Measurements from ENCODE around the gene LIN7C.

LIN7C gene

DNA sequence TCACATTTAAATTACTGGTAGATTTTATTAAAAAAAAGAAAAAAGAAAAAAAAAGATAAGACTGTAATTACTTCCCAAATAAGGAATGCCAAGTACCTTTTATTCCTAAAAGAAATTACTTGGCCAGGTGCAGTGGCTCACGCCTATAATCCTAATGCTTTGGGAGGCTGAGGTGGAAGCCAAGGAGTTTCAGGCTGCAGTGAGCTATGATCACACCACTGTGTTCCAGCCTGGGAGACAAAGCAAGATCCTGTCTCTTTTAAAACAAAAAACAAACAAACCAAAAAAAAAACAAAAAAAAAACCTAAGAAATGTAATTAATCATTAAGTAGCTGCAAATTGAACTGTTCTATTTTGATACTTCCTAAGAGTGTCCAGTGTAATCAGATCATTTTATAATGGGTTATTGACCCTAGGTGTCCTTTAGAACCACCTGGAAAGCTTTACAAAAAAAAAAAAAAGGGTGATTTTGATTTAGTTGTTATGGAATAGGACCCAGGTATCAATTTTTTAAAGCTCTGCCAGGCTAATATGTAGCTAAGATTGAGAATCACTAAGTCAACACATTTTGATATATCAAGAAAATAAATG, 10.8 kb downstream of the LIN7C start:
- H3K27me3 ChIP-seq = no peaks in the 10 kb centered on the region
- H3K4me3 ChIP-seq (ENCODE audit: low read depth, low read length) = no peak overlapping the region
- no peaks in the 10 kb centered on the region for H3K9me3 ChIP-seq
- no peak for DNase-seq
- no peaks in the 10 kb centered on the region; the same call in 1 of the 2 replicates for H3K36me3 ChIP-seq
- H3K4me1 ChIP-seq = no peaks in the 10 kb centered on the region
- TF ChIP-seq, protein P1, sequence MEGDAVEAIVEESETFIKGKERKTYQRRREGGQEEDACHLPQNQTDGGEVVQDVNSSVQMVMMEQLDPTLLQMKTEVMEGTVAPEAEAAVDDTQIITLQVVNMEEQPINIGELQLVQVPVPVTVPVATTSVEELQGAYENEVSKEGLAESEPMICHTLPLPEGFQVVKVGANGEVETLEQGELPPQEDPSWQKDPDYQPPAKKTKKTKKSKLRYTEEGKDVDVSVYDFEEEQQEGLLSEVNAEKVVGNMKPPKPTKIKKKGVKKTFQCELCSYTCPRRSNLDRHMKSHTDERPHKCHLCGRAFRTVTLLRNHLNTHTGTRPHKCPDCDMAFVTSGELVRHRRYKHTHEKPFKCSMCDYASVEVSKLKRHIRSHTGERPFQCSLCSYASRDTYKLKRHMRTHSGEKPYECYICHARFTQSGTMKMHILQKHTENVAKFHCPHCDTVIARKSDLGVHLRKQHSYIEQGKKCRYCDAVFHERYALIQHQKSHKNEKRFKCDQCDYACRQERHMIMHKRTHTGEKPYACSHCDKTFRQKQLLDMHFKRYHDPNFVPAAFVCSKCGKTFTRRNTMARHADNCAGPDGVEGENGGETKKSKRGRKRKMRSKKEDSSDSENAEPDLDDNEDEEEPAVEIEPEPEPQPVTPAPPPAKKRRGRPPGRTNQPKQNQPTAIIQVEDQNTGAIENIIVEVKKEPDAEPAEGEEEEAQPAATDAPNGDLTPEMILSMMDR (IDR thresholded peaks at IDR 0.05; ENCODE audit: low read depth, low read length) = no peak

DNA sequence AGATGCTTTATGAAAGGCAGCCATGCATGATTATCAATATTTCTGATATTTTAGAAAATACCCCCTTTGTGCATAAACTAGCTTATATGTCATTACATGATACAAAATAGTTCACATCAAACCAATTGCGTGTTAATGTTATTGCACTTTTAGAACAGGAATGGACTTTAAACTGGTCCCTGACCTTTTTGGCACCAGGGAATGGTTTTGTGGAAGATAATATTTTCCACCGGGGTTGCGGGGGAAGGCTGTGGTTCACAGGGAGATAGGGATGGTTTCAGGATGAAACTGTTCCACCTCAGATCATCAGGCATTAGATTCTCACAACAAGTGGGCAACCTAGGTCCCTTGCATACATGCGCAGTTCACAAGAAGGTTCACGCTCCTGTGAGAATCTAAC, 17.5 kb downstream of the LIN7C start:
- Histone ChIP-seq H3K9me3 (no peaks in the 10 kb centered on the region), H3K27me3 (no peaks in the 10 kb centered on the region), H3K4me1 (no peaks in the 10 kb centered on the region), H3K4me3 (ENCODE audit: low read depth, low read length) (no peak overlapping the region), H3K36me3 (no peaks in the 10 kb centered on the region; the same call in 1 of the 2 replicates)
- DNase-seq = no peak
- TF ChIP-seq, protein P1 (IDR thresholded peaks at IDR 0.05; ENCODE audit: low read depth, low read length) = no peak

DNA sequence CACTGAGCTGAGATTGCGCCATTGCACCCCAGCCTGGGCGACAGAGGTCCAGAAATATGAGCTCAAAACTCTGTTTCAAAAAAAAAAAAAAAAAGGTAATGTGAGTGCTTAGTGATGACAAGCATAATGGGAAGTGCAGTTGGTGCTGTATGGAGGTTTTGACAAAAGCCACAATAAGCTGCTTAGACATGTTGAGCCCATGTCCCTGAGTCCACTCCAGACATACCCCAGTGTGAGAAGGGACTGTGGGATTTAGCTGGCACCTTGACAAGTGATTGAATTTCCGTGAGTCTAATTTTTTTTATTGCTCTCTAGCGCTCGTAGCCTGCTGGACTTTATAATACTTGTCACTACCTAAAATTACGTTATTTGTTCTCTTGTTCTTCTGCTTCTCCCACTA, 18.9 kb downstream of the LIN7C start:
- TF ChIP-seq, protein P1 (IDR thresholded peaks at IDR 0.05; ENCODE audit: low read depth, low read length) = no peak
- Histone ChIP-seq H3K4me1 (no peaks in the 10 kb centered on the region), H3K36me3 (no peaks in the 10 kb centered on the region), H3K4me3 (ENCODE audit: low read depth, low read length) (no peak overlapping the region), H3K27me3 (no peaks in the 10 kb centered on the region), H3K9me3 (no peaks in the 10 kb centered on the region)
- no peak for DNase-seq

DNA sequence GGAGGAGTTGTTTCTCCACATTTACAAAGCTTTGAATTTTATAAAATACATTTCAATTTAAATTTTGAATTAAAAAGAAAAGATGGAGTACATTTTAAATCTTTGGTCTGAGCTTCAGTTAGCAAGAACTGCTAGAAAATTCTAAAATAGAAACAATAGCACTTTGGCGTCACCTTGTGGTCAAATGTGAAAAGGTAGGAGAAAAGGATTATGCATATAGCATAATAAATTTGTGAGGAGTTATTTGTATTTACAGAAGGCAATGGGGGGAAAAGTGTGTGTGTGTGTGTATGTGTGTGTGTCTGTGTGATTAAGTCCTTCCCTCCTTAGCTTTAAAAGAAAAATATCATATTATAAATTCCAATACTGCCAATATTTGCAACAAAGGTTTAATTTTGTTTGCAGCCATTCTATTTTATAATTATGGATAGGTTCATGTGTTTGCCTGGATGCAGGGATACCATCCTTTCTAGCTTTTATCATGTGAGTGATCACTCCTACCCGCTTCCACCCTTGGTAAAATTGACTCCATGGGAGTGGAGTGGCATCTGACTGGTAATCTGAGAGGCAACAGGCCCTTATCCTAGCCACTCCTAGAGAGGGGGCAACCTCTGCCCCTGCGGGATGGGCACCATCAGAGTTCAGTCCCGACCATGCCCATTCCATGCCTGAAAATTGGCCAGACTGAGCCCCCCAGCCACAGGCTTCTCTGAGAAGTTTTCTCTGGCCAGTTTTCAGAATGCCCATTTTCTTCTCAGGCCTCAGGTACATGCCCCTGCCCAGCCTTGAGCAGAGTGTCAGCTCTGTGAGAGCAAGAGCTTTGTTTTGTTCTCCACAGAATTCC, 20.4 kb downstream of the LIN7C start:
- H3K36me3 ChIP-seq = no peaks in the 10 kb centered on the region
- H3K4me1 ChIP-seq = no peaks in the 10 kb centered on the region
- no peak overlapping the region for H3K4me3 ChIP-seq (ENCODE audit: low read depth, low read length)
- no peaks in the 10 kb centered on the region for H3K27me3 ChIP-seq
- no peaks in the 10 kb centered on the region for H3K9me3 ChIP-seq
- TF ChIP-seq, protein P1 (IDR thresholded peaks at IDR 0.05; ENCODE audit: low read depth, low read length) = peak; percentile 73
- peak; percentile 17 for DNase-seq

DNA sequence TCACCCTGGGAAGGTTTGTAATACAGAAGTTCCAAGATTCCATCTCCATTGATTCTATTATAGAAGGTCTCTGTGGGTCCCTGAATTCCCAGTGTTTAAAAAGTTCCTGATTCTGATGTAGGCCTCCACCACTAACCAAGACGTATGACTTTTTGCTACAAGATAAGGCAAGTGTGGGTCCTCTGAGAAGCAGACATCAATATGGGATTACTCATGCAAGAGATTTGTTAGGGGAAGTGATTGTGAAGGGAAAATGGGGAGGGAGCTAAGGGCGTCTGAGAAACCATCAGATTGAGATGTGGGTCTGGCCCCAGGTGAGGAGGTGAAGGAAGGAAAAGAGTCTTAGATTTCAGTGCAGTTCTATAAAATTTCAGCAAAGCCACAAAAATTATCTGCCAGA, 23.8 kb downstream of the LIN7C start:
- H3K4me3 ChIP-seq (ENCODE audit: low read depth, low read length) = no peak overlapping the region
- DNase-seq = no peak
- no peaks in the 10 kb centered on the region for H3K27me3 ChIP-seq
- H3K4me1 ChIP-seq = no peaks in the 10 kb centered on the region
- no peaks in the 10 kb centered on the region for H3K9me3 ChIP-seq
- H3K36me3 ChIP-seq = no peaks in the 10 kb centered on the region
- TF ChIP-seq, protein P1 (IDR thresholded peaks at IDR 0.05; ENCODE audit: low read depth, low read length) = no peak

DNA sequence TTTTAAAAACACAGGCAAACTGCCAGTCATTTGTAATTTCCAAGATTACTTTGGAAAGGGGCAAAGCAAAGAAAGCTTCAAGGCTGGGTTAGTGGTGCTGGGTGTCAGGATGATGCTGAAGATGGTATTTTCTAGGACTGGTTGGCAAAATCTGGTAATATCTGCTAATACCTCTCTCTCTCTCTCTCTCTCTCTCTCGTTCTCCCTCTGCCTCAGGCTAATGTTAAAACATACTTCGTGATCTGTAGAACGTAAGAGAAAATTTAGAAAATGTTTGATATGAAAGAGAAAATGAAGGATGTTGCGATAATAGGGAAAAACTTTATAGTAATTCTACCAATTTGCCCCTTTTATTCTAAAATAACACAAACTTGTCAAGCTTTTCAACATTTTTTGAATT, 24.6 kb downstream of the LIN7C start:
- Histone ChIP-seq H3K4me3 (ENCODE audit: low read depth, low read length) (no peak overlapping the region), H3K36me3 (no peaks in the 10 kb centered on the region), H3K27me3 (no peaks in the 10 kb centered on the region), H3K9me3 (no peaks in the 10 kb centered on the region), H3K4me1 (no peaks in the 10 kb centered on the region)
- no peak for DNase-seq
- TF ChIP-seq, protein P1 (IDR thresholded peaks at IDR 0.05; ENCODE audit: low read depth, low read length) = no peak
